Sigmoid colon (tissue), 7 donors: ENCODE results near the gene TENM4. TPM values are rescaled to one million over a fixed set of nuclear protein-coding genes. Genes with fewer than 3 reads are reported as not detected.

Source experiments
- DNase-seq: peaks from one replicate; pipeline ENCODE4 v3.0.0-alpha.2; 2019
- H3K27ac ChIP-seq, 4 donors: fragments of 200-600 bp; sonication (generic); one replicate each; pipeline ENCODE4 v1.5.1; 2016 to 2019; ENCODE audit warnings: mild to moderate bottlenecking in 1 of 4
- H3K27me3 ChIP-seq, 3 donors: fragments of 200-600 bp; sonication (generic); one replicate each; pipeline ENCODE4 v1.5.1; 2019; ENCODE audit warnings: mild to moderate bottlenecking in 1 of 3
- H3K36me3 ChIP-seq, 4 donors: fragments of 200-600 bp; sonication (generic); one replicate each; pipeline ENCODE4 v1.5.1; 2016 to 2019
- H3K4me1 ChIP-seq, 4 donors: fragments of 200-600 bp; sonication (generic); one replicate each; pipeline ENCODE4 v1.5.1; 2017 to 2019
- H3K4me3 ChIP-seq, 4 donors: fragments of 200-600 bp; sonication (generic); one replicate each; pipeline ENCODE4 v1.5.1; 2017 to 2019; ENCODE audit warnings: mild to moderate bottlenecking in 2 of 4, moderate library complexity in 1 of 4
- H3K9me3 ChIP-seq, 4 donors: fragments of 200-600 bp in 3 of 4; sonication (generic) in 3 of 4; one replicate each; pipeline versions ENCODE4 v1.5.1 to v1.6.1; 2013 to 2019
- CTCF ChIP-seq, 4 experiments: fragments of 450-650 bp in 3 of 4; fragments of 200-600 bp in 1 of 4; IDR thresholded peaks; one replicate each; pipeline ENCODE4 v1.5.1; 2016 to 2019; ENCODE audit warnings: antibody characterized with exemption in 4 of 4, mild to moderate bottlenecking in 3 of 4, moderate library complexity in 2 of 4
- EP300 ChIP-seq, 4 donors: sonication (generic); formaldehyde crosslinking; IDR thresholded peaks; one replicate each; pipeline ENCODE4 v1.6.1; 2017; ENCODE audit warnings: antibody characterized with exemption in 4 of 4
- POLR2A ChIP-seq, 2 donors: fragments of 450-650 bp; IDR thresholded peaks; one replicate each; pipeline ENCODE4 v1.6.1; 2016; ENCODE audit warnings: antibody characterized with exemption in 2 of 2, mild to moderate bottlenecking in 2 of 2, moderate library complexity in 2 of 2
- POLR2AphosphoS5 ChIP-seq, 4 donors: sonication (generic); formaldehyde crosslinking; IDR thresholded peaks; one replicate each; pipeline ENCODE4 v1.6.1; 2017; ENCODE audit warnings: antibody characterized with exemption in 4 of 4
- whole genome bisulfite sequencing, 2 donors: extraction: QIAGEN DNeasy Blood & Tissue Kit; methylation state at CpG; one replicate each; pipeline ENCODE4 v1.1.7; 2013; 5-methylcytosine and 5-hydroxymethylcytosine counted together
- intact Hi-C: fragments of 100-400 bp; cut with DNase I; formaldehyde crosslinking; loops from one replicate; pipeline ENCODE4 v1.15.1; 2023
- polyA plus RNA-seq, 3 donors: library from polyadenylated mRNA; stranded (reverse); fragments of 200-250 nt; gene quantifications; one replicate each; pipeline ENCODE4 v1.2.3, GENCODE V29; 2013
- total RNA-seq, 4 donors: library from RNA; depleted of rRNA; stranded (reverse); fragments of >200 nt; gene quantifications; one replicate each; pipeline ENCODE4 v1.1.0, GENCODE V29; 2016
- donor health status: healthy with polysubstance abuse.
- donor health status: Bipolar disorder and iron deficiency.
- donor health status: healthy.

TENM4 gene
- total and polyA plus RNA-seq, 7 donors = 0.23 to 14.6 (median 1.9) TPM; not detected in 1

GRCh38 chr11:79261684-79262083, 179.1 kb downstream of the TENM4 start:
- DNase-seq = no peak
- Histone ChIP-seq H3K27me3 (no peaks in the 10 kb centered on the region), H3K27ac (peak overlapping the region in 1 of 4 donors; percentile 16), H3K4me3 (no peak overlapping the region), H3K4me1 (no peaks in the 10 kb centered on the region), H3K9me3 (no peaks in the 10 kb centered on the region), H3K36me3 (no peaks in the 10 kb centered on the region)
- TF ChIP-seq POLR2AphosphoS5 (IDR thresholded peaks at IDR 0.05) (no peak), POLR2A (IDR thresholded peaks at IDR 0.05) (no peak), EP300 (IDR thresholded peaks at IDR 0.05) (no peak), CTCF (IDR thresholded peaks at IDR 0.05) (no peak)
- 92 to 94% methylated on average over 3 of the region's 3 CpGs for WGBS, 2 donors
- intact Hi-C loops = no loop called here

- Histone ChIP-seq H3K4me1 (no peaks in the 10 kb centered on the region), H3K9me3 (no peaks in the 10 kb centered on the region), H3K27ac (no peak overlapping the region), H3K4me3 (no peak overlapping the region), H3K36me3 (no peaks in the 10 kb centered on the region), H3K27me3 (no peaks in the 10 kb centered on the region)
- no peak for TF ChIP-seq EP300 (IDR thresholded peaks at IDR 0.05)
- TF ChIP-seq POLR2A (IDR thresholded peaks at IDR 0.05) = no peak
- TF ChIP-seq POLR2AphosphoS5 (IDR thresholded peaks at IDR 0.05) = no peak
- TF ChIP-seq CTCF (IDR thresholded peaks at IDR 0.05) = no peak
- WGBS, 2 donors = 89 to 95% methylated on average over 4 of the region's 4 CpGs
- no peak for DNase-seq
- intact Hi-C loops = no loop called here
Measured at GRCh38 chr11:79259800-79260199, 181.0 kb downstream of the TENM4 start.

GRCh38 chr11:79258576-79258975, 182.3 kb downstream of the TENM4 start:
- H3K4me3 ChIP-seq = no peak overlapping the region
- DNase-seq = no peak
- H3K27ac ChIP-seq = no peak overlapping the region
- H3K9me3 ChIP-seq = no peaks in the 10 kb centered on the region
- no peaks in the 10 kb centered on the region for H3K27me3 ChIP-seq
- no peaks in the 10 kb centered on the region for H3K36me3 ChIP-seq
- H3K4me1 ChIP-seq = no peaks in the 10 kb centered on the region
- TF ChIP-seq POLR2AphosphoS5 (IDR thresholded peaks at IDR 0.05) (no peak), POLR2A (IDR thresholded peaks at IDR 0.05) (no peak), CTCF (IDR thresholded peaks at IDR 0.05) (no peak), EP300 (IDR thresholded peaks at IDR 0.05) (no peak)
- 82 to 88% methylated on average over 4 of the region's 4 CpGs for WGBS, 2 donors
- intact Hi-C loops = no loop called here

GRCh38 chr11:79255965-79256364, 184.9 kb downstream of the TENM4 start:
- no peaks in the 10 kb centered on the region for H3K9me3 ChIP-seq
- H3K27ac ChIP-seq = no peak overlapping the region
- H3K36me3 ChIP-seq = no peaks in the 10 kb centered on the region
- DNase-seq = no peak
- WGBS, 2 donors = 88 to 97% methylated on average over 3 of the region's 3 CpGs
- TF ChIP-seq POLR2AphosphoS5 (IDR thresholded peaks at IDR 0.05) (no peak), POLR2A (IDR thresholded peaks at IDR 0.05) (no peak), EP300 (IDR thresholded peaks at IDR 0.05) (no peak), CTCF (IDR thresholded peaks at IDR 0.05) (no peak)
- intact Hi-C loops = no loop called here
- H3K4me1 ChIP-seq = no peaks in the 10 kb centered on the region
- H3K27me3 ChIP-seq = no peaks in the 10 kb centered on the region
- H3K4me3 ChIP-seq = no peak overlapping the region

GRCh38 chr11:79253280-79253679, 187.6 kb downstream of the TENM4 start:
- Histone ChIP-seq H3K36me3 (no peaks in the 10 kb centered on the region), H3K9me3 (no peaks in the 10 kb centered on the region), H3K27me3 (no peaks in the 10 kb centered on the region), H3K4me3 (no peak overlapping the region), H3K27ac (no peak overlapping the region), H3K4me1 (no peaks in the 10 kb centered on the region)
- intact Hi-C loops = no loop called here
- WGBS, 2 donors = 58 to 67% methylated on average over 8 of the region's 8 CpGs
- DNase-seq = no peak
- no peak for TF ChIP-seq EP300 (IDR thresholded peaks at IDR 0.05)
- TF ChIP-seq CTCF (IDR thresholded peaks at IDR 0.05) = no peak
- TF ChIP-seq POLR2A (IDR thresholded peaks at IDR 0.05) = no peak
- TF ChIP-seq POLR2AphosphoS5 (IDR thresholded peaks at IDR 0.05) = no peak
